GM18502 (cell line): Measurements from ENCODE around the gene ATXN7.

Source experiments
- ATAC-seq: cut with Tn5 transposase; IDR thresholded peaks from one replicate; pipeline ENCODE4 v1.9.1; 2021; ENCODE audit warnings: mild to moderate bottlenecking; ENCODE audit not compliant: unreplicated experiment, poor library complexity

ATXN7 gene

DNA sequence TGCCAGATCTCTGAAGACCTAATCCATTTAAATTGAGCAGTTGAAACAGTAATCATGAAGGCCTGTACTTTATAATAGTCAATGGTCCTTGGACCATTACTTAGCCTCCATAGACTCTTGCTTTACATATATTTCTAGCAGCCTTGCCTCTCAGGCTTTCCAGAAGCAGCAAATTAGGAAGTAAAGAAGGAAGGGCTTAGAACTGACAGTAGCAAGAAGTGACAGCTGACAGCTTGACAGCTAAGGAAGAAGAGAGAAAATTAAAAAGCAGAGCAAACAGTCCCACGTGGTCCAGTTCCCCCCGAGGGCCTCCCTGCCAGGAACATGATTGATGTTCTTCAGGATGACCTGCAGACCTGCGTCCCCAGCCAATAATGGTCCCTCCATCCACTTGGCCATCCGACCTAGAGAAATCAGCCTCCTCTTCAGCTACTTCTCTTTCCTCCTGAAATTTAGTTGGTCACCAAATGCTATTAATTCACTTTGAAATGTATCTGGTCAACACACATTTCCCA lies 174.6 kb downstream of the ATXN7 start:
- ATAC-seq = no peak

DNA sequence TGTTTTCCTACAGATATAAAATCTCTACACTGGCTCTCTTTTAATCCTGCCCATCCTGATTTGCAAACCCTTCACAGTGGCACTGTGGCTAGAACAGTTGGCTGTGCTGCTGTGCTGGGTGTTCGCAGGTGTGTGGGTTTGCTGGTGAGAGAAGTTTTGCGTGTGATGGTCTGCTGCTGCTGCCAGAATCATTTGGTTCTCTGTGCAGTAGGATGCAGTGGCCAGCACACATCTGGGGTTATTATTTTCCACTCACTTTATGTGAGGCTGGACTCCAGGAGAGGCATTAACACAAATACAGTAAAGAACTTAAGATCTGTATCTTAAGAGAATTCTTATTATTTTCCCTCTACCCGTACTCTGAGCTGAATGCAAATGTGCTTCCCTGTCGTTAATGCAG lies 175.7 kb downstream of the ATXN7 start:
- ATAC-seq = no peak

DNA sequence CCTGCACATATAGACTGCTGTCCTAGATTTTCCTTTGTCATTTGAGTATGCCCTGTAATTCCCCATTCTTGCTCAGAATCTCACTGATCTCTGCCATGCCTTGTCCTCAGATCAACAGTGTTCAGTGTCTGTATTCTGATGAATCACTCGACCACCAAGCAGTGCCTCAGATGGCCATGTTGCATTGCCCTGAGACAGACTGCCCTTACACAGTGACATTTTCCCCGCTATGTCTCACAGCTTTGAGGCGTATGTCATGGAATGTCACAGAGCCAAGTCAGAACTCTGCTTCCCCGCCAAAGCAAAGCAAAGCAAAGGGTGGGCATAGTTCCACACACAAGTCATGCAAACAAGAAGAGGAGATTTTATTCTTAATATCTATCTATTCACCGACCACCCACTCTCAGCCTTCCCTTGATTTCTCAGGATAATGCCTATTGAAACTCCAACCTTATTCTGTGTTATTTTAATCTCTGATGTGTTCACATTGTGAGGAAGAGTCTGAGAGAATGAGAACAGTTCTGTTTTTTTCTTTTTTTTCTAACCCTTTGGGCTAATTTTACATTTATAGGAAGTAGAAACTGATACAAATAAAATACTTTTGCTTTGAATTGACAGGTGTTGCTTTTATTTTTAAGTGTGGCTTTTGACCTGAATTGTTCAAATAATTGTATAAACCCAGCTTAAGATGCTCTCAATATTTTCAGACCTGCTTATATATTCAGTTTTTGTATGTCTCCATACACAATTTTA lies 176.5 kb downstream of the ATXN7 start:
- no peak for ATAC-seq

DNA sequence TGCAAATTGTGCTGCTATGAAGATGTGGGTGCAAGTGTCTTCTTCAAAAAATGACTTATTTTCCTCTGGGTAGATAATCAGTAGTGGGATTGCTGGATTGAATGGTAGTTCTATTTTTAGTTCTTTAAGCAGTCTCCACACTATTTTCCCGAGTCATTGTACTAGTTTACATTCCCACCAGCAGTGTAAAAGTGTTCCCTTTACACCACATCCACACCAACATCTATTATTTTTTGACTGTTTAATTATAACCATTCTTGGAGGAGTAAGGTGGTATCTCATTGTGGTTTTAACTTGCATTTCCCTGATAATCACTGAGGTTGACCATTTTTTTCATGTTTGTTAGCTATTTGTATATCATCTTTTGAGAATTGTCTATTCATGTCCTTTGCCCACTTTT lies 179.3 kb downstream of the ATXN7 start:
- no peak for ATAC-seq

DNA sequence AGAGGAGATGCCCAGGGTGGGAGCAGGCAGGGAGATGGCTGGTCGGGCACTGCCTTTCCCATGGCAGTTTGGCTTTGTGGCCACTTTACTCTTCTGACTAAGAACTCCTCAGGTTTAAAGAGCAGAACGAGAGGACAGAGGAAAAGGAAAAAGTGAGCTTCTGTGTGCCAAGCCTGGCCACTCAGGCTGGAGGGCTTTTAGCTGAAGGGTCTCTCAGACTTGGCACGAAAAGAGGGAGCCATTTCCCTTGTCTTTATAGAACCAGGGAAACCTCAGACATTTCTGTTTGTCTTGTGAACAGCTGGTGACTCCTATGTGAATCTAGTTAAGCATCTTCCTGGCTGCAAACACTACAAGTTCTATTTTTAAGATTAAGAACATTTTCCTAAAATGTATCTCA lies 182.9 kb downstream of the ATXN7 start:
- ATAC-seq = no peak

DNA sequence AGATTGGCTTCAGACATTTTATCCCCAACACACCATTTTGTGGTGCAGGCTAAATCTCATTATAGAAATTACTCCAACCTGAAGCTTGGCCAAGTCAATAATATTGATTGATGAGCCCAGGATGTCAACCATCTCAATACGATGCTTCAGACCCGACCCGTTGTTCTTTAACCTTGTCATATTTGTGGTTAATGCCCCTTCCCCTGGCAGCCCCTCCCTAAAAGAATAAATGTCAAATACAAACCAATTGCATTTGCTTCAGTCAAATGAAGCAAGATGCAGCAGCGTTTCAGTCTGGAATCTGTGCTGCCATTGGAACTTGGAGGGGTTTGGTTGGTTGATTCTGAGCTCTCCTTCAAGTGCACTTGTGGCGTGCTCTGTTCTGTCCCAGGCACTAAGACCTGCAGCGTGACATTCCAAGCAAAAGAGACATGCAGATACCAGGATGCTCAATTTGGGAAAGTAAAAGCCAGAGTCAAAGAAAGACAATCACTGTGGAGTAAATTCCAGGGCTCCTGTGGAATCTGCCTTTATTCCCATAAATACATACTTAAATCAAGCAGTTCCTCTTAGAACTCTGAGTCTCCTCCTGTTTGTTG lies 183.4 kb downstream of the ATXN7 start:
- no peak for ATAC-seq

DNA sequence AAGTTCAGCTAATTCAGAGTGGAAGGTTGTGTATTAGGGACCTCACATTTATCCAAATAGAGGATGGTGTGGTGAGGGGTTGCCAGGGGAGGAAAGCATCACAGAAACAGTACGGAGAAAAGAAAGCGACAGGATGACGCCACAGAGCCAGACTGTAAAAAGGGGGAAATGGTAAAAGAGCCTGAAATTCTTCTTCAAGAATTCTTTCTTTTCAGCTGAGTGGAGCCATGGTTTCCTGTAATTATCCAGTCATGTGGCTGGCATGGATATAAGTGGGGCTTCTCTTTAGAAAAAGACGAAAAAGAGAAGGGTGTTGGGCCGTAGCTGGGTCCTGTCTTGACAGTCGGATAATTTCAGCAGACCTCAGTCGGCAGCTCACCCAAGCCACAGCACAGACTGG lies 184.1 kb downstream of the ATXN7 start:
- no peak for ATAC-seq

DNA sequence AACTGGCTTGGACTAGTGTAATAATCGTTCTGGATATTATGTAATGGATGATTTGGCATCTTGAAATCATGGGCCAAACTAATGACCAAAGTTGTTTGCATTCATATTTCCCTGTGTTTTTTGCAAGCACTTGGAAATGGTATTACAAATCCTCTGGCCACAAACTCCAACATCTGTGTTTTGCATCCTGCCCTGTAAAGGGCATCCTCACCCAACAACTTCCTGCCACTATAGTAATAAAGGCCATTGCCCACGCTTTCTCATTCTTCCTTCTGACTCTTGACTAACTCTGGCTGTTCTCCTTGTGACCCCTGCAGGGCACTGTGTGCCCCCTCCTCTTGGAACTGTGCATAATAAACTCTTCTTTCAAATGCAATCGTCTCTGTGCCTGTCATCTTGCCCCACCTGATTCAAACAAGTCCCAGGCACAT lies 185.0 kb downstream of the ATXN7 start:
- ATAC-seq = no peak

DNA sequence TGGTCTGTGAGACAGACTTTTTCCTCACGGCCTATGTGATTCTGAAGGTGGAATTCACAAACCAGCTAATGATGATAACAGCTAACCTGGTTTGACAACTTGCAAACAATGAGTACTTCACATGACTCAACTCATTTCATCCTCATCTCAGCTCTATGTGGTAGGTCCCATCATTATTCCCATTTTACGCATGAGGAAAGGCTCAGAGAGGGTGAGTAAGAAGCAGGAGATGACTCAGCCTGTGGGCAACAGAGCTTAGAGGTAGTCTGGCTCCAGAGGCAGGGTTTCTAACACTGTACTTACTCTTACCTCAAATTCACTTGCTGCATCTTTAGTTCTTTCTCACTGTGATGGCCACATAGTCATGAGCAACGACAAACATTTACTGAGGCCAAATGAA lies 185.5 kb downstream of the ATXN7 start:
- no peak for ATAC-seq

DNA sequence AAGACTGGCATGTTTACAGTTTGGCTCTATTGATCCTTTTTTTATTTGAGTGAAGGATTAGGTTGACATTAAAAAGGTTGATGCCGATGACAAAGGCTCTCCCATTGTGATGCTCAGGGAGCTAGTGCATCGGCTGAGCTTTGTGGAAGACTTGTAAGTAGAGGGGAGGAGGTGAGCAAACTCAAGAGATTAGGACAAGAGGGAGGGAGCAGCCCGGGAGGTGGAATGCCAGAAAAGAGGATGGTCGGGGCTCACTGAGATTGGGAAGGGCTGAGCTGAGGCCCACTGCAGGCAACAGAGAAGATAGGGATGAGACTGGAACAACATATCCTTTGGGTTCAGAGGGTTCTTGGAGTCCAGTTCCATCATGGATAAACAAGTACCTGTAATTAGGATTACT lies 186.2 kb downstream of the ATXN7 start:
- ATAC-seq = no peak
